CD4-positive, alpha-beta T cell (primary cell): ENCODE measurements around the gene PPP6R2. TPM values are rescaled to one million over a fixed set of nuclear protein-coding genes. Genes with fewer than 3 reads are reported as not detected.
A peak's percentile ranks its signal among the peaks of the same experiment; 100 is the strongest.

Source experiments
- ATAC-seq: fragments of 200-7000 bp; cut with Tn5 transposase; one replicate; pipeline ENCODE4 v1.10.0; 2022; ENCODE audit warnings: mild to moderate bottlenecking; ENCODE audit not compliant: poor library complexity
- CTCF ChIA-PET: fragments of 350-600 bp; sonication (Branson Sonifier 250); formaldehyde crosslinking; loops from one replicate; lab custom pipeline; 2021; ENCODE audit warnings: antibody characterized with exemption, inconsistent platforms; lab: Charles Lee
- POLR2A ChIA-PET: fragments of 350-600 bp; sonication (Branson Sonifier 250); formaldehyde crosslinking; loops from one replicate; lab custom pipeline; 2021; ENCODE audit warnings: antibody characterized with exemption, inconsistent platforms; lab: Charles Lee
- DNase-seq, 14 experiments: peaks; one replicate each; pipeline ENCODE4 v3.0.0-alpha.2; 2013 to 2020; ENCODE audit warnings: mixed read lengths in 2 of 14
- H3K27ac ChIP-seq, 2 donors: one replicate each; pipeline versions ENCODE4 v1.5.1 to v1.7.0; 2013; ENCODE audit warnings: low read length in 2 of 2, low read depth in 1 of 2, mild to moderate bottlenecking in 1 of 2
- H3K27me3 ChIP-seq, 2 experiments: 1 replicate in 1 of 2; 2 replicates in 1 of 2; pipeline versions ENCODE4 v1.6.1 to v1.7.0; 2013; ENCODE audit warnings: low read length in 2 of 2, control low read depth in 1 of 2, mild to moderate bottlenecking in 1 of 2, moderate library complexity in 1 of 2; ENCODE audit not compliant: insufficient read depth in 2 of 2, control insufficient read depth in 1 of 2
- H3K36me3 ChIP-seq: one replicate; pipeline ENCODE4 v1.6.1; 2013; ENCODE audit warnings: low read length, control low read depth; ENCODE audit not compliant: insufficient read depth
- H3K4me1 ChIP-seq: one replicate; pipeline ENCODE4 v1.6.1; 2013; ENCODE audit warnings: low read length, control low read depth; ENCODE audit not compliant: insufficient read depth
- H3K4me3 ChIP-seq: one replicate; pipeline ENCODE4 v1.5.1; 2013; ENCODE audit warnings: mild to moderate bottlenecking, low read length, moderate library complexity
- H3K9me3 ChIP-seq, 2 experiments: 1 replicate in 1 of 2; 2 replicates in 1 of 2; pipeline versions ENCODE4 v1.6.1 to v1.7.0; 2013; ENCODE audit warnings: low read length in 2 of 2, mild to moderate bottlenecking in 2 of 2, control low read depth in 1 of 2, moderate library complexity in 1 of 2; ENCODE audit not compliant: control insufficient read depth in 1 of 2, insufficient read depth in 1 of 2
- H3K27ac Mint-ChIP-seq: one replicate; pipeline ENCODE4 v1.8.0; 2020; ENCODE audit warnings: mixed read lengths
- H3K27me3 Mint-ChIP-seq: one replicate; pipeline ENCODE4 v1.8.0; 2021; ENCODE audit warnings: mixed read lengths
- H3K36me3 Mint-ChIP-seq: one replicate; pipeline ENCODE4 v1.8.0; 2021; ENCODE audit warnings: low read depth, mixed read lengths
- H3K4me1 Mint-ChIP-seq: one replicate; pipeline ENCODE4 v1.8.0; 2021; ENCODE audit warnings: low read depth, mixed read lengths
- H3K4me3 Mint-ChIP-seq: one replicate; pipeline ENCODE4 v1.8.0; 2020; ENCODE audit warnings: mild to moderate bottlenecking, mixed read lengths
- H3K9me3 Mint-ChIP-seq: one replicate; pipeline ENCODE4 v1.8.0; 2020; ENCODE audit warnings: mixed read lengths
- intact Hi-C, 2 experiments: fragments of 100-400 bp; cut with DNase I in 1 of 2; cut with micrococcal nuclease in 1 of 2; formaldehyde crosslinking; loops; one replicate each; pipeline versions ENCODE4 v1.15.1 to v1.9.0; 2023 to 2025; cut with DNase I, micrococcal nuclease
- total RNA-seq, 174 experiments: library from RNA in 2 of 174; stranded (reverse) in 2 of 174; gene quantifications; one replicate each; pipeline ENCODE4 v1.2.3 and lab custom pipeline; 2021 to 2026
- TF ChIP-seq, protein P1 (sequence below): fragments of 200-600 bp; IDR thresholded peaks from one replicate; pipeline ENCODE4 v1.8.0; 2022; ENCODE audit warnings: antibody characterized with exemption, mild to moderate bottlenecking

Gene PPP6R2
- total RNA-seq, 2 experiments from 2014 or later, result 47.1 to 48.0 TPM

DNA sequence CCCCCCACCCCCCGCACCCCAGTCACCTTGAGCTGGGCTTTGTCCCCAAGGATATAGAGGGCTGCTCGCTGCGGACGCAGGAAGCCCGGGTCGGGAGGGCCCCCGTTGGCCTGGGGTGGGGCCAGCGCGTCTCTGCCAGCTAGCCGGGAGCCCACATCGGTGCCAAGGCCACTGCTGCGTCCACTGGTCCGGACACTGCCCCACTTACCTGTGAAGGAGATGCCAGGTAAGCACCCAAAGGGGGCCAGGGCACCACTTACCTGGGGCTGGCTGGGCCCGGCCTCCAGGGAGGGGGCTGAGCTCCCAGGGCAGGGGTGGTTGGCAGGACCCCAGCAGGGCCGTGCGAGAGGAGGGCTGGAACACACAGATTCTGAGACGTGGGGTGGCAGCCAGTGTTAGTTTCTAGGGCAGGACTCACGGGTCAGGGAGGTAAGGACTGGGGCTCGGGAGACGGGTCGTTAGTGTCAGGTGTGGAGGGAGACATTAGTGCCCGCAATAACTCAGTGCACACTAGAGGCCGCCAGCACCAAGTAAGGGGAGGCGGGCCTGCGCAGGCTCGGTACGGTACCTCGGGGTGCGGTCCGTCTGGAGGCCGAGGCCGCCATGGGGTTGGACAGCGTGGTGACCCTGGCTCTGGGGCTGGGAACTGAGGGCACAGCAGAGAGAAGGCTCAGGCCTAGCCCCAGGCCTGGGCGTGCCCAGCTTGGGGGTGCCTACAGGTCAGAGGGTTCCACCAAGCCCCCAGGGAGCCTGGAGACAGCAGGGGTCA, 113.5 kb downstream of the PPP6R2 start:
- no peak overlapping the region for H3K4me3 ChIP-seq
- H3K4me1 ChIP-seq, result peaks cover 2% of the 10 kb centered on the region
- peaks cover 86% of the 10 kb centered on the region for H3K36me3 ChIP-seq
- CTCF ChIA-PET, result interaction anchor here (1.0 kb wide), 1 partner anchor 69 kb away, joined by 3 read pairs; the partner anchor contains the start of gene SCO2
- ATAC-seq, result peak; percentile 59
- Mint-ChIP-seq H3K4me3 (no peak overlapping the region), H3K4me1 (no peaks in the 10 kb centered on the region), H3K27me3 (no peaks in the 10 kb centered on the region), H3K36me3 (peaks cover 67% of the 10 kb centered on the region), H3K27ac (no peak overlapping the region), H3K9me3 (no peaks in the 10 kb centered on the region)
- TF ChIP-seq, protein P1, sequence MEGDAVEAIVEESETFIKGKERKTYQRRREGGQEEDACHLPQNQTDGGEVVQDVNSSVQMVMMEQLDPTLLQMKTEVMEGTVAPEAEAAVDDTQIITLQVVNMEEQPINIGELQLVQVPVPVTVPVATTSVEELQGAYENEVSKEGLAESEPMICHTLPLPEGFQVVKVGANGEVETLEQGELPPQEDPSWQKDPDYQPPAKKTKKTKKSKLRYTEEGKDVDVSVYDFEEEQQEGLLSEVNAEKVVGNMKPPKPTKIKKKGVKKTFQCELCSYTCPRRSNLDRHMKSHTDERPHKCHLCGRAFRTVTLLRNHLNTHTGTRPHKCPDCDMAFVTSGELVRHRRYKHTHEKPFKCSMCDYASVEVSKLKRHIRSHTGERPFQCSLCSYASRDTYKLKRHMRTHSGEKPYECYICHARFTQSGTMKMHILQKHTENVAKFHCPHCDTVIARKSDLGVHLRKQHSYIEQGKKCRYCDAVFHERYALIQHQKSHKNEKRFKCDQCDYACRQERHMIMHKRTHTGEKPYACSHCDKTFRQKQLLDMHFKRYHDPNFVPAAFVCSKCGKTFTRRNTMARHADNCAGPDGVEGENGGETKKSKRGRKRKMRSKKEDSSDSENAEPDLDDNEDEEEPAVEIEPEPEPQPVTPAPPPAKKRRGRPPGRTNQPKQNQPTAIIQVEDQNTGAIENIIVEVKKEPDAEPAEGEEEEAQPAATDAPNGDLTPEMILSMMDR, result no peak
- POLR2A ChIA-PET, result interaction anchor here (0.9 kb wide), 1 partner anchor 51 kb away, joined by 4 read pairs; the partner anchor contains the start of genes LMF2 and NCAPH2
- no peaks in the 10 kb centered on the region for H3K9me3 ChIP-seq
- no peaks in the 10 kb centered on the region for H3K27me3 ChIP-seq
- intact Hi-C loops, result no loop called here
- peak in 2 of 14 experiments; percentile 32 to 39 for DNase-seq
- H3K27ac ChIP-seq, result no peak overlapping the region

DNA sequence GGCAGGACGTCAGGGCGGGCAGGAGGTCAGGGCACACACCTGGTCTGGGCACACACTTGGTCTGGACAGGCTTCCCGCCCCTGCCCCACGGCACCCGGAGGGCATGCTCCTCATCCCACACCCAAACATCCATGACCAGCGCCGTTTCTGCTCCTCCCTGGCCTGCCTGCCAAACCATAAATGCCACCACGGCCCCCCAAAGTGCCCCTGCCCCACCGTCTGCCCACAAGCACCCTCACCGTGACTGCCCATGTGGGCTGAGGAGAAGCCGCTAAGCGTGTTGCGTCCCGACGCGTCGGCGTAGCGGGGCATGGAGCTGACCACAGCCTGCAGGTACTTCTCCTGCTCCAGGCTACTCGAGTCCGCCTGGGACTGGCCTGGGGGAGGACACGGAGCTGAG, 115.9 kb downstream of the PPP6R2 start:
- ATAC-seq, result no peak
- no peaks in the 10 kb centered on the region for H3K27me3 ChIP-seq
- Mint-ChIP-seq H3K9me3 (no peaks in the 10 kb centered on the region), H3K27me3 (no peaks in the 10 kb centered on the region), H3K27ac (no peak overlapping the region), H3K4me3 (no peak overlapping the region), H3K36me3 (peaks cover 72% of the 10 kb centered on the region), H3K4me1 (no peaks in the 10 kb centered on the region)
- H3K4me3 ChIP-seq, result no peak overlapping the region
- intact Hi-C loops, result loop anchor here in 1 of 2 experiments (2.0 kb wide), 1 partner anchor 38 kb away; no protein-coding TSS in a partner anchor
- H3K9me3 ChIP-seq, result no peaks in the 10 kb centered on the region
- peaks cover 96% of the 10 kb centered on the region for H3K36me3 ChIP-seq
- CTCF ChIA-PET, result interaction anchor here (1.6 kb wide), 2 partner anchors 39 to 67 kb away, joined by 3 read pairs; partner anchors contain the start of gene SCO2
- no peak for DNase-seq
- H3K4me1 ChIP-seq, result peaks cover 2% of the 10 kb centered on the region
- H3K27ac ChIP-seq, result no peak overlapping the region
- TF ChIP-seq, protein P1, result no peak
- POLR2A ChIA-PET, result interaction anchor here (0.8 to 1.0 kb wide), 2 partner anchors 11 to 39 kb away, joined by 4 read pairs; no protein-coding TSS in a partner anchor

DNA sequence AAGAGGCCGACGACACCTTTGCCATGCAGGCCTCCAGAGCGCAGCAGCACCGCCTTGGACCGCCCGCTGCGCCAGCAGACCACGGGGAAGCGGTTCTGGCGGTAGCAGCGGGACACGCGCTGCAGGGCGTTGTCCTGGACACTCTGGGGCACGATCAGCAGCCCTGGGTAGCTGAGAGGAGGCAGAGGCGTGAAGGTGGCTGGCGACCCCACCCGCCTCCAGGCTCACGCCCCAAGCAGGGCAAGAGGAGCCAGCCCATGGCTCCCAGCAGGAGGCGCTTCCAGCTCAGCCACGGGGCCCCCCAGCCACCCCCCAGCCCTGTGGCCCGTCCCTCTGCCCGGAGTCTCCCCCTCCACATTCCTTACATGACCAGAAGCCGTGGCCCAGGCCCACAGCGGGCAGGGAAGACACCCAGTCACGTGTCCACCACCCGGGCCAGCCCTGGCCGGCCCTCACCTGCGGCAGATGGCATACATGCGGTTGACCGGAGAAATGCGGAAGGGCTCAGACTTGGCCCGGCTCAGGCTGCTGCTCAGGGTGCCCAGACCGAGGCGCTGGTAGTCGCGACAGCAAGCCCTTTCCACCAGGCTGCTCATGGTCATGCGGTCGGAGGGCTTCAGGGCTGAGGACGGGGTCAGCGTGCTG, 116.5 kb downstream of the PPP6R2 start:
- H3K27ac ChIP-seq, result no peak overlapping the region
- H3K4me3 Mint-ChIP-seq, result no peak overlapping the region
- H3K4me1 Mint-ChIP-seq, result no peaks in the 10 kb centered on the region
- TF ChIP-seq, protein P1, result no peak
- peak; percentile 42 for ATAC-seq
- H3K36me3 Mint-ChIP-seq, result peaks cover 74% of the 10 kb centered on the region
- CTCF ChIA-PET, result interaction anchor here (1.6 kb wide), 2 partner anchors 38 to 66 kb away, joined by 3 read pairs; partner anchors contain the start of gene SCO2
- DNase-seq, result peak in 2 of 14 experiments; percentile 37 to 52
- POLR2A ChIA-PET, result interaction anchor here (0.8 to 1.2 kb wide), 4 partner anchors 9 to 161 kb away, joined by 3 to 4 read pairs (median 4); no protein-coding TSS in a partner anchor
- H3K4me3 ChIP-seq, result no peak overlapping the region
- no peaks in the 10 kb centered on the region for H3K9me3 ChIP-seq
- H3K27me3 ChIP-seq, result no peaks in the 10 kb centered on the region
- peaks cover 2% of the 10 kb centered on the region for H3K4me1 ChIP-seq
- H3K27me3 Mint-ChIP-seq, result no peaks in the 10 kb centered on the region
- peaks cover 96% of the 10 kb centered on the region for H3K36me3 ChIP-seq
- intact Hi-C loops, result loop anchor here in 1 of 2 experiments (2.0 kb wide), 1 partner anchor 37 kb away; no protein-coding TSS in a partner anchor
- no peak overlapping the region for H3K27ac Mint-ChIP-seq
- no peaks in the 10 kb centered on the region for H3K9me3 Mint-ChIP-seq
